Fibroblast of villous mesenchyme (primary cell): ENCODE data around the gene JAGN1. TPM values are rescaled to one million over a fixed set of nuclear protein-coding genes. Genes with fewer than 3 reads are reported as not detected.
"Not testable (repeated sequence)": the region's sequence is repeated elsewhere in the genome, so short reads cannot be mapped to it uniquely, and the experiment has no call there.

Experiments
- DNase-seq: peaks from one replicate; pipeline ENCODE4 v3.0.0-alpha.2; 2010; ENCODE audit warnings: low read depth
- H3K4me3 ChIP-seq: 2 replicates; pipeline ENCODE4 v1.5.1; 2011; ENCODE audit warnings: low read depth, mild to moderate bottlenecking, low read length
- total RNA-seq: library from RNA; depleted of rRNA; stranded (reverse); fragments of >200 nt; gene quantifications from 2 replicates; pipeline ENCODE4 v1.2.3, GENCODE V29; 2012
- TF ChIP-seq, protein P1 (sequence below): IDR thresholded peaks from 2 replicates; pipeline ENCODE4 v1.5.1; 2012; ENCODE audit warnings: low read depth, mild to moderate bottlenecking, low read length; ENCODE audit not compliant: insufficient read depth

Gene JAGN1
- total RNA-seq, 1 donor, result 24.2 TPM

DNA sequence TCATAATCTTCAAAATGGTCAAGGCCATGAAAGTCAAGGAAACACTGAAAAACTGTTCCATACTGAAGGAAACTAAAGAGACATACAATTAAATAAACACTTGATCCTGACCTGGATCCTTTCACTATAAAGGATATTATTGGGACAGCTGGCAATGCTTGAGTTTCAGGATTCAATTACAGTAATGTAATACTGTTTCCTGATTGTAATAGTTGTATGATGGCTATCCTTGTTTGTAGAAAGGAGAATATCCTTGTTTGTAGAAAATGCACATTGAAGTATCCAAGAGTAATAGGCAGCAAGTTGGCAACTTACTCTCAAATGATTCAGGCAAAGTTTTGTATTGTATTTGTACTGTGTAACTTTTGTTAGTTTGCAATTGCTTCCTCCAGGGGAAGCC lies 15.0 kb upstream of the JAGN1 start:
- TF ChIP-seq, protein P1, sequence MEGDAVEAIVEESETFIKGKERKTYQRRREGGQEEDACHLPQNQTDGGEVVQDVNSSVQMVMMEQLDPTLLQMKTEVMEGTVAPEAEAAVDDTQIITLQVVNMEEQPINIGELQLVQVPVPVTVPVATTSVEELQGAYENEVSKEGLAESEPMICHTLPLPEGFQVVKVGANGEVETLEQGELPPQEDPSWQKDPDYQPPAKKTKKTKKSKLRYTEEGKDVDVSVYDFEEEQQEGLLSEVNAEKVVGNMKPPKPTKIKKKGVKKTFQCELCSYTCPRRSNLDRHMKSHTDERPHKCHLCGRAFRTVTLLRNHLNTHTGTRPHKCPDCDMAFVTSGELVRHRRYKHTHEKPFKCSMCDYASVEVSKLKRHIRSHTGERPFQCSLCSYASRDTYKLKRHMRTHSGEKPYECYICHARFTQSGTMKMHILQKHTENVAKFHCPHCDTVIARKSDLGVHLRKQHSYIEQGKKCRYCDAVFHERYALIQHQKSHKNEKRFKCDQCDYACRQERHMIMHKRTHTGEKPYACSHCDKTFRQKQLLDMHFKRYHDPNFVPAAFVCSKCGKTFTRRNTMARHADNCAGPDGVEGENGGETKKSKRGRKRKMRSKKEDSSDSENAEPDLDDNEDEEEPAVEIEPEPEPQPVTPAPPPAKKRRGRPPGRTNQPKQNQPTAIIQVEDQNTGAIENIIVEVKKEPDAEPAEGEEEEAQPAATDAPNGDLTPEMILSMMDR, result no peak
- H3K4me3 ChIP-seq, result no peak overlapping the region
- DNase-seq, result no peak

DNA sequence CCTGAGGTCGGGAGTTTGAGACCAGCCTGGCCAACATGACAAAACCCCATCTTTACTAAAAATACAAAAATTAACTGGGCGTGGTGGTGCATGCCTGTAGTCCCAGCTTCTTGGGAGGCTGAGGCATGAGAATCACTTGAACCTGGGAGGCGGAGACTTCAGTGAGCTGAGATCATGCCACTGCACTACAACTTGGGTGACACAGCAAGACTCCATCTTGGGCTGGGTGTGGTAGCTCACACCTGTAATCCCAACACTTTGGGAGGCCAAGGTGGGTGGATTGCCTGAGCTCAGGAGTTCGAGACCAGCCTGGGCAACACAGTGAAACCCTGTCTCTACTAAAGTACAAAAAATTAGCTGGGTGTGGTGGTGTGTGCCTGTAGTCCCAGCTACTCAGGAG lies 14.2 kb upstream of the JAGN1 start:
- DNase-seq, H3K4me3 ChIP-seq: not testable (repeated sequence)

DNA sequence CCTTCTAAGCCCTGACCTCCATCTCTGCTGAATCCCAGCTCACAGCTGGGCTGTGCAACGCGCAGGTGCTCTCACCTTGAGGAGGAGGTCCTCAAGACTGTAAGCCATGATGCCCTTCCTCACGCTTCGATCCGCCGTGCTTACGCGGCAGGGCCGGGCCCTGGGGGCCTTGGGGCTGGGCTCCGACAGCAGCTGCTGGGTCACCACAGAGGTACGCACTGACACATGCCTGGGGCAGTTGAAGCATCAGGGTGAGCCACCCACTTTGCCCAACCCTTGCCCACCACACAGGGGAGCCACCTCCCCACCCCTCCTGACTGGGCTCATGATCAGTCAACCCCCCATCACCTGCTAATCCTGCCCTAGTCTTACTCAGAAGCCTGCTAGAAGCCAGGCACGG lies 13.4 kb upstream of the JAGN1 start:
- TF ChIP-seq, protein P1, result no peak
- no peak for DNase-seq
- no peak overlapping the region for H3K4me3 ChIP-seq

DNA sequence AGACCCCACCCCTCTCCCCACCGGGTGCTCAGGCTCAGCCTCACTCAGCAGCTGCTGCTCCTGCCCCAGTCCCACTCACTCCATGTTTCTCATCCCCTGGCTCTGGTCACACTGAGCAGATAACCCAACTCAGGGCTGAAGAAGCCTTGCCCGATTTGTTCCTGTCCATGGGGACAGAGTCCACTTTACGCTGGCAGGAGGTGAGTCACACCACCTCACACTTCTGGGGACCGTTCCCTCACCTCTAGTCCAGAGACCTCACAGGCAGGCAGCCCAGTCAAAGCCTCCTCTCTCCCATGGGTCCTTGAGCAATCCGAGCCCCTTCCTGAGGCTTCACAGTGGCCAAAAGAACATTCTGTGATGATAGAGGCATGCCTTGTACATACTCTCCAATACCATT lies 11.7 kb upstream of the JAGN1 start:
- TF ChIP-seq, protein P1, result no peak
- peak; percentile 13 for DNase-seq
- H3K4me3 ChIP-seq, result no peak overlapping the region

DNA sequence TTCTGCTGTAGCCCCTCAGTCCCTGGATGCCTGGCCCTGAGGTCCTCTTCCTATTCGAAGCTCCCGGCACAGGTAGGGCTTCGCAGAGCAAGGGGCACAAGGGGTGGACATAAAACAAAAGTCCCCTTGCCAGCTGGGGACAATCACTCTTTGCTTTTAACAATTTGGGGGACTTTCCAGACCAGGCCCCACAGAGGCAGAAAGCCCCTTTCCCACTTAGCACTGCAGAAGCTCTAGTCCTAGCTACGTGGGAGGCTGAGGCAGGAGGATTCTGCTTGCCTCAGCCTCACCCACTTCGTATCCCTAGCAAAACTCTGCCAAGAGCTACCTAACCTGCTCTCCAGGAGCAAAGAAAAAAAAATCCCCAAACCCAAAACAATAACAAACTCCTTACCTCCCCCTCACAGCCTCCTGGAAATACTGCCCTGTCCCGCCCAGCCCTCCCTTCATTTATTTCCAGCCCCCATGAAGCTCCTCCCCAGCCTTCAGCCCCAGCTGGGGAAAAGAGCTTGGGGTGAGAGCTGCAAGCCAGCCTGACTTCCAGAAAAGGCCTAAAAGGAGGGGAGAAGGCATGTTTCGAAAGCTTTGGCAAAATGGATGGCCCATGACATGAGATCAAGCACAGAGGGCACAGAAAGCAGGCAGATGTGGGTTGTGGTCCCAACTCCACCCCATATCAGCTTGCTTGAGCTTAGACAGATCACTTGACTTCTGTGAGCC lies 10.4 kb upstream of the JAGN1 start, which contains the start of gene CIDEC:
CIDEC (minus strand) TSS at position 424 of the 720 bp plus-strand sequence. CDS start 1,767 bp downstream, outside the sequence.
- H3K4me3 ChIP-seq, result no peak within 1 kb of the TSS
- peak; percentile 81 for DNase-seq
- TF ChIP-seq, protein P1, result no peak

DNA sequence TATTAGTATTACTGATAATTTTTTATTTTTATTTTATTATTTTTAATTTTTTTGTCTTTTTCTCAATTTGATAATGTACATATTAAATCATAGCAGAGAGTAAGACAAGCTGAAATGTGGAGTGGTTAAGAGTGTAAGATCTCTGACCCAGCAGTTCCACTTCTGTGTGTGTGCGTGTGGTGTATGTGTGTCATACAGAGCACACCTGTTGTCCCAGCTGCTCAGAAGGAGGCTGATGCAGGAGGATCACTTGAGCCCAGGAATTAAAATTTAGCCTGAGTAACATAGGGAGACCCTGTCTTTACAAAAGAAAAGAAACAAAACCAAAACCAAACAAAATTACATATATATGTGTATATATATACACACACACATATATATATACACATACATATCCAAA lies 9.0 kb upstream of the JAGN1 start:
- TF ChIP-seq, protein P1, result no peak
- no peak for DNase-seq
- no peak overlapping the region for H3K4me3 ChIP-seq

DNA sequence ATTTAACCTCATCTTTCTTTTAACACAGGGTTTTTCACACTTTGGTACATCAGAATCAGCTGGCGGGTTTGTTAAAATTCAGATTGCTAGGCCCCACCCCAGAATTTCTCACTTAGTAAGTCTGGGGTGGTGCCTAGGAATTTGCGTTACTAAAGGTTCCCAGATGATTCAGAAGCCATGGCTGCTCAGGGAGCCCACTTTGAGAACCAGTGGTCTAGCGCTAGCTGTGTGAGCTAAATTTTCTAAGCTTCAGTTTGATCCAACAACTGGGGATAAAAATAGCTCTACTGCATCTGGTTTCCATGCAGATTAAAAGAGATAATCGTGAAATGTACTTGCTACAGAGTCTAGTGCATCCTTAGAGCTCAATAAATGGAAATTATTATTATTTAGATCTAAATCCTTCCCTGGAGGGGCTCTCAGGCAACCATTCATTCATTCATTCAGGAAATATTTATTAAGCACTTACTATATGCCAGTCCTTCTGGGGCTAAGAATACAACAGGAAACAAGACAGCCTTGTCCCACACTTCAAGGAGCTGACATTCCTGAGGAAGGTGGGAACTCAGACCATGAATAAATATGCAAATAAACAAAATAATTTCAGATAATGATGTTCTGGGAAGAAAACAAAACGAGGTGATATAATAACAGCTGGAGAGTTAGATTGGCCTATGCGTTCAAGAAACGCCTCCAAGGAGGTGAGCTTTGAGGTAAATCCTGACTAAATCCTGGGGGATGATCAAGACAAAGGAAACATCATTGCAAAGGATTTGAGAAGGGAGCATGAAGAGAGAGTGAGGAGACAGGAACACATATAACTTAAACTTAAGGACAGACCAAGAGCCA lies 6.5 kb upstream of the JAGN1 start:
- no peak overlapping the region for H3K4me3 ChIP-seq
- TF ChIP-seq, protein P1, result no peak
- DNase-seq, result peak; percentile 84
